Activated T-cell treated with anti-CD3 and anti-CD28 coated beads for 24 hours (primary cell): ENCODE results near the gene ELOVL6.
"Not testable (repeated sequence)": the region's sequence is repeated elsewhere in the genome, so short reads cannot be mapped to it uniquely, and the experiment has no call there.

ENCODE experiments used
- DNase-seq: peaks from one replicate; pipeline ENCODE4 v3.0.0-alpha.2; 2020; ENCODE audit warnings: low read depth

ELOVL6 gene, protein sequence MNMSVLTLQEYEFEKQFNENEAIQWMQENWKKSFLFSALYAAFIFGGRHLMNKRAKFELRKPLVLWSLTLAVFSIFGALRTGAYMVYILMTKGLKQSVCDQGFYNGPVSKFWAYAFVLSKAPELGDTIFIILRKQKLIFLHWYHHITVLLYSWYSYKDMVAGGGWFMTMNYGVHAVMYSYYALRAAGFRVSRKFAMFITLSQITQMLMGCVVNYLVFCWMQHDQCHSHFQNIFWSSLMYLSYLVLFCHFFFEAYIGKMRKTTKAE

DNA sequence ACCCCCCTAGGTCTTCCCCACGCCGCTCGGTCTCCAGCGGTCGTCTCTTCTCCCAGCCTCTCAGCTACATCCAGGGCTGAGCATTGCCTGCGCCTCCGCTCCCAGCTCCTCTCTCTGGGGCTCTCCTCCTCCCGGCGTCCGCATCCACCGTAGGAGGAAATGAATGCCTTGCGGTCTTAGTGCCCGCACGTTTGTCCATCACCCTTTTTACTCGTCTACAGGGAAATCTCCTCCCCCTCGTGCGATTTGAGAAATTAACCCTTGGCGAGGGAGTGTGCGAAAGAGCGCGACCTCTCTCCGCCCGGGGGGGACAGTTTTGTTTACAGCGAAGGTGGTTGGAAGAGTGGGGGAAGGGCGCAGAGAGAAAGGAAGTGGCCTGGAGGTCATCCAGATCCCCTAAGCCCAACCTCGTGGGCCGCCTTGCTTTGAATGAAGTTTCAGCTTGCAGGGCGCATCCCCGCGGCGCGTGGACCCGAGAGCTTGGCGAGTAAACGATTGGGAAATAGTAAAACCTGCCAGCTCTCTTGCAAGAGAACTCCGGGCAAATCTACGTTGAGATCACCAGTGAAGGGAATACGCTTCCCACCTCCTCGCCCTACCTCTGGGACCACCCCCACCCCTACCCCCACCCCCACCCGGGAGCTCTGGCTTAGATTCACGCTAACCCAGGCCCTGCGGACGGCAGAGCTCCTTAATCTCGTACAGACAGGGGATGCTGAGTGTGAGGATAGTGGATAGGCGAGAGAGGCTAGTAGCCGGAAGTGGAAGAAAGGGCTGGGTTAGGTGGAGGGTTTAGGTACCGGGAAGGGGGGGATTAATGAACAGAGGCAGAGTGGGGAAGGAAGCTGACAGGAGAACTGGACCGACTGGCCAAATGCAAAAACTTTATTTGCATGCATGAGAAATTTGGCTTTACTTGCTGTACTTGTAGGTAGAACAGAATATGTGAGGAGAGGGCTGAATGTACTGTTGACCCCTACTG lies at the start of gene ELOVL6:
Gene ELOVL6, minus strand, starts transcription at position 181 of the 982 bp plus-strand sequence. CDS start 280 bp downstream, outside the sequence.
- DNase-seq, result peak; percentile 16

DNA sequence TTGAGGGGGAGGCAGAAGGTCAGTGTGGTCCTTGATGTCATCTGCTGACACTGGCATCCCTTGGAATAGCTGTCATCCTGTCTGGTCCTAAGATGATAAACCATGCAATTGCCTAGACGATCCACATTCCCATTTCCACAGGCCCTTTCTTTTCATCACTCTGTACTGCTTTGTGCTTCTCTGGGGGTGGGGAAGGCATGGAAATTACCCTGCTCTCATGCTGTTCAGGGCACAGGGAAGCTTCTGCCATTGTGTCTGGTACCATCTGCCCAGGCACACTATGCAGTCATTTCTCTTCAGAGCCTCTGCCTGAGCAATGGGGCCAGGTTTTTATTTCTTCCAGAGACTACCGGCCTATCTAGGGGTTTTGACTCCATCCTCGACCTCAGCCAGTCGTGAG lies 49.7 kb upstream of the ELOVL6 start:
- no peak for DNase-seq

- DNase-seq, result no peak
Observed at GRCh38 chr4:110247591-110247990, 49.2 kb upstream of the ELOVL6 start.

- DNase-seq, result no peak
Observed at GRCh38 chr4:110245577-110245976, 47.2 kb upstream of the ELOVL6 start.

DNA sequence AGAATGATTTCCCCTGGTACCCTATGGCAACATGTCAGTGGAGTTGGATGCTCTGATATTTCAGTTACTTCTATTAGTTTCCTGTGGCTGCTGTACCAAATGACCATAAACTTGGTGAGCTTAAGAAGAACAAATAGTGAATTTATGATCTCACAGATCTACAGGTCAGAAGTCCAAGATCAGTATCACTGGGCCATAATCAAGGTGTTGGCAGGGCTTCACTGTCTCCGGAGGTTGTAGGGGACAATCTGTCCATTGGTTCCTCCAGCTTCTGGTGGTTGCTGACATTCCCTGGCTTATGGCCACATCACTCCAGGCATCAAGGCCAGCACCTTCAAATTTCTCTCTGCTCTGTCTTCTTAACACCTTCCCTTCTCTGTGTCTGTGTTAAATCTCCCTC lies 37.9 kb upstream of the ELOVL6 start:
- DNase-seq, result no peak

GRCh38 chr4:110233581-110233980 lies 35.2 kb upstream of the ELOVL6 start:
- DNase-seq, result not testable (repeated sequence)

- DNase-seq, result no peak
Observed at GRCh38 chr4:110231869-110232268, 33.5 kb upstream of the ELOVL6 start.

- no peak for DNase-seq
Observed at GRCh38 chr4:110229266-110229665, 30.9 kb upstream of the ELOVL6 start.

GRCh38 chr4:110224812-110225211 lies 26.4 kb upstream of the ELOVL6 start:
- DNase-seq, result no peak

GRCh38 chr4:110224142-110224541 lies 25.7 kb upstream of the ELOVL6 start:
- DNase-seq, result no peak

- DNase-seq, result not testable (repeated sequence)
Observed at GRCh38 chr4:110218935-110219334, 20.5 kb upstream of the ELOVL6 start.

- not testable (repeated sequence) for DNase-seq
Observed at GRCh38 chr4:110217181-110217580, 18.8 kb upstream of the ELOVL6 start.

DNA sequence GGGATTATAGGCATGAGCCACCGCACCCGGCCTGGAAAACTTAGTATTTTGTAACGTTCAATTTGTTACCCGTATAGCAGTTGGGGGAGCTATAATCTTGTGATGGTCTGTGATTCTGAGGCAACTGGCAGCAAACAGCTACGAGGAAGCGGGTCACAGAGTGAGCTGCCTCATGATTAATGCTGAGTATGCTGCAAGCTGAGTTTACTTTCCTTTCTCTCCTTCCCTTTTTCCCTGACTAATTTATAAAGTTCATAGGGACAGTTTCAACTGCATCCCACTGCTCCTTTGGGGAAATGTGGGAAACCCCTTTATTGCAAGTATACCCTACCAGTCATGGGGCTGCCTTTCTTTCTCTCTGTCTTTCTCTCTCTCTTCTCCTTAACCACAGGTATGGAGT lies 17.7 kb upstream of the ELOVL6 start:
- DNase-seq, result no peak

DNA sequence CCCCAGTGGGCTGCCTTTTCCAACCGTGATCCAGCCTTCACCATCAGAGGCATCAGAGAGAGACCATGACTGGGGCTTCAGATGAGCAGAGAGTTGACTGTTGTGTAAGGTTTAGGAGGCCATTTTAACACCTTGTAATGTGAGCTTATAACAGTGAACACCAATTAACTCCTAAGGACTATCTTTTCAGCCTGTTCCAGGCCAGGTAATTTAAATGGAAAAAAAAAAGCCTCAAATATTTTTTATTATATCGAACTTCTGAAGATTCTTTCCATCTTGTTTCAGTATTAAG lies 13.3 kb upstream of the ELOVL6 start:
- no peak for DNase-seq

DNA sequence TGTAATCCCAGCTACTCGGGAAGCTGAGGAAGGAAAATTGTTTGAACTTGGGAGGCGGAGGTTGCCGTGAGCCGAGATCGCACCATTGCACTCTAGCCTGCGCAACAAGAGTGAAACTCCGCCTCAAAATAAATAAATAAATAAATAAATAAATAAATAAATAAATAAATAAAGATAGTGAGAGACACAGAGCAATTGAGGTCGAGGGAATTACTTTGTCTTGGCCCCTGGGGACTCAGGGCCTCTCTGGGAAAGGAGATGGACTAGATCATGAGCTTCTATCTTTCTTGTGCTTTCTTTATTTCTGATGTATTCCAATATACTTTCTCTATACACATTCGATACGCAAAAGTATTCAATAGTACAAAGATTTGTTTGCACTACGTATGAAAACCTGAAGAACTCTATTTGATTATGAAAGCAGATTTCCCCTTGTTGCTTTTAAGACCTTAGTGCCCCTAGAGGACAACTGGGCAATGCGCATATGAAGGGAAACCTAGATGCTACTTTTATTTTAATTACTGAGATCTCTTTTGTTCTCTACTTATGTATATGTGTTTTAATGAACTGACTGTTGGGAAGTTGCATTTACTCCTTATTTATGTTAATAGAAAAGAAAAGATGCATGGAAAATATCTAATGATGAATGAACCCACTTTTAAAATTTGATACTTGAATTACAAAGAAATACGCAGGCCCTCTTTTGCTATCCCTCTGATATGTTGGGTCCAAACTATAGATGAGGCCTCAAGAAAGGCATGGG lies 12.8 kb upstream of the ELOVL6 start:
- DNase-seq, result no peak

- no peak for DNase-seq
Observed at GRCh38 chr4:110208419-110208818, 10.0 kb upstream of the ELOVL6 start.

GRCh38 chr4:110207233-110207632 lies 8.8 kb upstream of the ELOVL6 start:
- no peak for DNase-seq

DNA sequence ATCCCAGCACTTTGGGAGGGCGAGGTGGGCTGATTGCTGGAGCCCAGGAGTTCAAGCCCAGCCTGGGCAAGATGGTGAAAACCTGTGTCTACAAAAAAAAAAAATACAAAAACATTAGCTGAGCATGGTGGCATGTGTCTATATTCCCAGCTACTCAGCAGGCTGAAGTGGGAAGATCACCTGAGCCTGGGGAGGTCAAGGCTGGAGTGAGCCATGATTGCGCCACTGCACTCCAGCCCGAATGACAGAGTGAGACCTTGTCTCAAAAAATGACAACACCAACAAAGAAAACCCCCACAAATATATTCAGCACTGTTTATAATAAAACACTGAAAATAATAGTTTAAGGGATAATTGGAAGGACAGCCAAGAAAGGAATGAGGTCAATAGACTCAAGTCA lies 3.6 kb upstream of the ELOVL6 start:
- no peak for DNase-seq

DNA sequence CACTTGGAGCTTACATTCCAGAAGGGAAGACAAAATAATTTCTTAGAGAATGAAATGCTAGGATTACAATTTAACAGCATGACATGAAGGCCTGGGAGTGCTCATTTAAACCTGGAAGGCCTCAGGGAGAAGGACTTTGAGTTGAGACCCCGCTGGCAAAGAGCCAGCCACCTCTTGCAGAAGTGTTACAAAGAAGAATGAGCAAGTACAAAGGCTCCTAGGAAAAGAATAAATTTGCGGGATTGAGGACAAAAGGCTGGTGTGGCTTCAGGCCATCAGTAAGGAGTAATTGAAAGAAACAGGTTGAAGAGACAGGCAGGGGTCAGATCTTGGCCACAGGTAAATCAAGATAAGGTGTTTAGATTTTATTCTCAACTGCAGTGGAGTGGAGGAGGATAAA lies 3.1 kb upstream of the ELOVL6 start:
- DNase-seq, result no peak

GRCh38 chr4:110200689-110201088 lies 2.3 kb upstream of the ELOVL6 start:
- DNase-seq, result no peak

- no peak for DNase-seq
Observed at GRCh38 chr4:110198049-110198434, 373 bp downstream of the ELOVL6 start.

- DNase-seq, result peak; percentile 43
Observed at GRCh38 chr4:110197529-110198042, 829 bp downstream of the ELOVL6 start.
